C4-2B (cell line): ENCODE results near the gene SIRPG.

Source experiments
- H3K27ac ChIP-seq: fragments of 450-650 bp; 2 replicates; pipeline ENCODE4 v1.5.1; 2017
- ZFX ChIP-seq: fragments of 450-650 bp; IDR thresholded peaks from 2 replicates; pipeline ENCODE4 v1.6.1; 2017
- TF ChIP-seq, protein P1 (sequence below): fragments of 450-650 bp; conservative IDR thresholded peaks from 2 replicates; pipeline ENCODE4 v1.5.1; 2017; ENCODE audit warnings: mild to moderate bottlenecking

Gene SIRPG

GRCh38 chr20:1633535-1633934 lies 24.0 kb downstream of the SIRPG start:
- TF ChIP-seq, protein P1, sequence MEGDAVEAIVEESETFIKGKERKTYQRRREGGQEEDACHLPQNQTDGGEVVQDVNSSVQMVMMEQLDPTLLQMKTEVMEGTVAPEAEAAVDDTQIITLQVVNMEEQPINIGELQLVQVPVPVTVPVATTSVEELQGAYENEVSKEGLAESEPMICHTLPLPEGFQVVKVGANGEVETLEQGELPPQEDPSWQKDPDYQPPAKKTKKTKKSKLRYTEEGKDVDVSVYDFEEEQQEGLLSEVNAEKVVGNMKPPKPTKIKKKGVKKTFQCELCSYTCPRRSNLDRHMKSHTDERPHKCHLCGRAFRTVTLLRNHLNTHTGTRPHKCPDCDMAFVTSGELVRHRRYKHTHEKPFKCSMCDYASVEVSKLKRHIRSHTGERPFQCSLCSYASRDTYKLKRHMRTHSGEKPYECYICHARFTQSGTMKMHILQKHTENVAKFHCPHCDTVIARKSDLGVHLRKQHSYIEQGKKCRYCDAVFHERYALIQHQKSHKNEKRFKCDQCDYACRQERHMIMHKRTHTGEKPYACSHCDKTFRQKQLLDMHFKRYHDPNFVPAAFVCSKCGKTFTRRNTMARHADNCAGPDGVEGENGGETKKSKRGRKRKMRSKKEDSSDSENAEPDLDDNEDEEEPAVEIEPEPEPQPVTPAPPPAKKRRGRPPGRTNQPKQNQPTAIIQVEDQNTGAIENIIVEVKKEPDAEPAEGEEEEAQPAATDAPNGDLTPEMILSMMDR, result no peak
- no peak for TF ChIP-seq ZFX
- no peak overlapping the region for H3K27ac ChIP-seq

- TF ChIP-seq, protein P1, result no peak
- no peak for TF ChIP-seq ZFX
- no peak overlapping the region for H3K27ac ChIP-seq
Observed at GRCh38 chr20:1632178-1632577, 25.4 kb downstream of the SIRPG start.

- H3K27ac ChIP-seq, result no peak overlapping the region
Observed at GRCh38 chr20:1631309-1632151, 26.0 kb downstream of the SIRPG start.

GRCh38 chr20:1630186-1630585 lies 27.4 kb downstream of the SIRPG start:
- H3K27ac ChIP-seq, result no peak overlapping the region
- no peak for TF ChIP-seq ZFX
- TF ChIP-seq, protein P1, result no peak

More at GRCh38 chr20:1631309-1632151, 26.0 kb downstream of the SIRPG start:
- TF ChIP-seq, protein P1, result no peak
- no peak for TF ChIP-seq ZFX

DNA sequence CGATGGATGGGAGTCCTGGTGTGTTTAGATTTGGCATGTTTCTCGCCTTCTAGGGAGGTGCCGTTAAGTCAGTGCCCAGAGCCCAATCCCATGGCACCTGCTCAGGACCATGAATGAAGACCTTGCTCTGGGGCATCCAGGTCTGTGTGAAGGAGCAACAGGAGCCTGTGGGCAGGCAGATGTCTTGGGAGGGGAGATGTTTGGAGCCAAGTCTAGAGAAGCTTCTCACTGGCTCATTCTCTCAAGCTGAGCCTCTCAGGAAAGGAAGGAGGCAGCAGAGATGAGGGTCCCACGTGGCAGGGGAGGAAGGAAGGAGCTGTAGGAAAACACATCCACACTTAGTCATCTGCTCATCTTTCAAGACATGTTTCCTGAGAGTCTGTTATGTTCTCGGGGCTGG lies 28.3 kb downstream of the SIRPG start:
- TF ChIP-seq ZFX, result no peak
- TF ChIP-seq, protein P1, result no peak
- H3K27ac ChIP-seq, result no peak overlapping the region

DNA sequence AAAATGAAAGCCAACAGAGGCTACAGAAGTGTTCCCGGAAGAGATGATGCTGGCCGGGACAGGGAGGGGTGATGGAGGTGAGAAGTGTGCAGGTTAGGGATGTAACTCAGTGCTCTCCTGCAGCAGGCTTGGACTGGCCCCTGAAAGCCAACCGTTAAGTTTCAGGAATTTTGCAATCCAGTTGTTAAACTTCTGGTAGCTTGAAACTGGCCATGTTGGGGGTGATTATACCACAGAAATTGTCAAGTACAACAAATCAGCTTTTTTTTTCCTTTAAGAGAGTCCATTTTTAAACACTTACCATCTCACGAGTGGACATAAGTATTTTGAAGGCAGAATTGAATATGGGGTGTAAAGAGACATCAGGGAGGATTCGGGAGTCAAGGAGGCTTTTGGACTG lies 29.0 kb downstream of the SIRPG start:
- H3K27ac ChIP-seq, result no peak overlapping the region
- TF ChIP-seq ZFX, result no peak
- TF ChIP-seq, protein P1, result no peak

DNA sequence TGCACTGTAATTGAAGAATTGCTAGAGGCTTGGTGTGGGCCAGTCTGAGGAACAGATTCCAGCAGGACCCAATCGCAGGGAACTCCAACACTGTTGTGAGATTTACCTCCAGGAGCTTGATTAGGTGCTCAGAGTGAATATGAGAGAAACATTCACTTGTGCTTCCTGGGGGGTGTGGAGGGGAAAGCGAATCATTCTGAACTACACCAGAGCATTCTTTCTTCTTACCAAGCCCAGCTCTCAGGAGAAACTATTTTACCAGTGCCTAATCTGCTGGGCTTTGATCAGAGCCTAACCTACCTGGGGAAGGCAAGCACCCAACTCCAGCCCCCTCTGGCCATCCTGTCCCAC lies 30.4 kb downstream of the SIRPG start:
- TF ChIP-seq, protein P1, result no peak
- no peak for TF ChIP-seq ZFX
- H3K27ac ChIP-seq, result no peak overlapping the region
